ENCODE data around the gene COPS6.
A peak's percentile ranks its signal among the peaks of the same experiment; 100 is the strongest.

COPS6 gene

GRCh38 chr7:100102950-100103840 is 14.4 kb downstream of the COPS6 start:
- no peak for DNase-seq (ENCODE audit: low read depth in 2 of 2)

- no peak for DNase-seq (ENCODE audit: low read depth in 2 of 2)
Measured at GRCh38 chr7:100105534-100105933, 16.8 kb downstream of the COPS6 start.

- no peak for DNase-seq (ENCODE audit: low read depth in 2 of 2)
Measured at GRCh38 chr7:100106633-100107032, 17.9 kb downstream of the COPS6 start.

GRCh38 chr7:100107125-100107737 is 18.5 kb downstream of the COPS6 start:
- DNase-seq (ENCODE audit: low read depth in 2 of 2) = no peak

- DNase-seq (ENCODE audit: low read depth in 2 of 2) = no peak
Measured at GRCh38 chr7:100107890-100108289, 19.1 kb downstream of the COPS6 start.

- DNase-seq (ENCODE audit: low read depth in 2 of 2) = no peak
Measured at GRCh38 chr7:100109521-100110163, 20.9 kb downstream of the COPS6 start.

- no peak for DNase-seq (ENCODE audit: low read depth in 2 of 2)
Measured at GRCh38 chr7:100111156-100111555, 22.4 kb downstream of the COPS6 start.

GRCh38 chr7:100111914-100112313 is 23.1 kb downstream of the COPS6 start:
- DNase-seq (ENCODE audit: low read depth in 2 of 2) = no peak

- DNase-seq (ENCODE audit: low read depth in 2 of 2) = no peak
Measured at GRCh38 chr7:100115026-100115425, 26.3 kb downstream of the COPS6 start.

- DNase-seq (ENCODE audit: low read depth in 2 of 2) = no peak
Measured at GRCh38 chr7:100118388-100119071, 29.8 kb downstream of the COPS6 start.

GRCh38 chr7:100119072-100119969 is 30.6 kb downstream of the COPS6 start, which contains the start of the genes CNPY4 and TAF6:
CNPY4 (plus strand) TSS chr7:100119634; CDS start chr7:100119745, 111 bp downstream.
TAF6 (minus strand) TSS chr7:100119358; CDS start chr7:100114209, 5,149 bp downstream.
- DNase-seq (ENCODE audit: low read depth in 2 of 2) = peak; percentile 85 to 86

GRCh38 chr7:100119970-100120732 is 31.4 kb downstream of the COPS6 start:
- DNase-seq (ENCODE audit: low read depth in 2 of 2) = peak in 1 of 2 experiments; percentile 27

GRCh38 chr7:100120733-100121036 is 31.9 kb downstream of the COPS6 start:
- no peak for DNase-seq (ENCODE audit: low read depth in 2 of 2)

GRCh38 chr7:100122067-100122466 is 33.3 kb downstream of the COPS6 start:
- no peak for DNase-seq (ENCODE audit: low read depth in 2 of 2)

GRCh38 chr7:100122568-100122967 is 33.8 kb downstream of the COPS6 start:
- no peak for DNase-seq (ENCODE audit: low read depth in 2 of 2)

- DNase-seq (ENCODE audit: low read depth in 2 of 2) = no peak
Measured at GRCh38 chr7:100124301-100125230, 35.8 kb downstream of the COPS6 start.

- no peak for DNase-seq (ENCODE audit: low read depth in 2 of 2)
Measured at GRCh38 chr7:100126239-100126930, 37.6 kb downstream of the COPS6 start.
